GM18519 (cell line): ENCODE data around the gene PER2.
"Not testable (repeated sequence)": the region's sequence is repeated elsewhere in the genome, so short reads cannot be mapped to it uniquely, and the experiment has no call there.

Source experiments
- ATAC-seq: cut with Tn5 transposase; IDR thresholded peaks from one replicate; pipeline ENCODE4 v1.9.1; 2021; ENCODE audit warnings: mild to moderate bottlenecking, moderate library complexity; ENCODE audit not compliant: unreplicated experiment, low FRiP score

Gene PER2

GRCh38 chr2:238289574-238289973, 1.2 kb upstream of the PER2 start:
- ATAC-seq: no peak

GRCh38 chr2:238288650-238289573, 502 bp upstream of the PER2 start:
- ATAC-seq: peak; percentile 87

GRCh38 chr2:238286987-238287736, 1.2 kb downstream of the PER2 start:
- ATAC-seq: no peak

GRCh38 chr2:238286551-238286950, 1.9 kb downstream of the PER2 start:
- no peak for ATAC-seq

- no peak for ATAC-seq
These were observed 2.3 kb downstream of the PER2 start for GRCh38 chr2:238286095-238286494.

GRCh38 chr2:238285653-238286082, 2.7 kb downstream of the PER2 start:
- no peak for ATAC-seq

GRCh38 chr2:238284802-238285515, 3.5 kb downstream of the PER2 start:
- ATAC-seq: no peak

GRCh38 chr2:238282861-238283738, 5.3 kb downstream of the PER2 start:
- no peak for ATAC-seq

- ATAC-seq: no peak
These were observed 6.5 kb downstream of the PER2 start for GRCh38 chr2:238281826-238282480.

GRCh38 chr2:238280083-238280825, 8.2 kb downstream of the PER2 start:
- no peak for ATAC-seq

- no peak for ATAC-seq
These were observed 9.1 kb downstream of the PER2 start for GRCh38 chr2:238279324-238279682.

- no peak for ATAC-seq
These were observed 9.6 kb downstream of the PER2 start for GRCh38 chr2:238278626-238279323.

- ATAC-seq: no peak
These were observed 10.7 kb downstream of the PER2 start for GRCh38 chr2:238277695-238278094.

- no peak for ATAC-seq
These were observed 14.1 kb downstream of the PER2 start for GRCh38 chr2:238274152-238274865.

GRCh38 chr2:238273433-238273832, 15.0 kb downstream of the PER2 start:
- not testable (repeated sequence) for ATAC-seq

- ATAC-seq: no peak
These were observed 16.3 kb downstream of the PER2 start for GRCh38 chr2:238272156-238272555.

GRCh38 chr2:238271686-238272085, 16.7 kb downstream of the PER2 start:
- not testable (repeated sequence) for ATAC-seq
